ENCODE results near the gene TTLL11. TPM values are rescaled to one million over a fixed set of nuclear protein-coding genes. Genes with fewer than 3 reads are reported as not detected.

The TTLL11 gene
- polyA plus RNA-seq, 10 donors = 13.3 to 32.0 (median 23.8) TPM

- peak in 1 of 3 donors; percentile 58 for DNase-seq
Observed at GRCh38 chr9:121884057-121884541, 209.0 kb downstream of the TTLL11 start.

GRCh38 chr9:121883281-121884056 lies 209.6 kb downstream of the TTLL11 start:
- DNase-seq = no peak

- no peak for DNase-seq
Observed at GRCh38 chr9:121881920-121882500, 211.1 kb downstream of the TTLL11 start.

- DNase-seq = no peak
Observed at GRCh38 chr9:121880343-121880898, 212.7 kb downstream of the TTLL11 start.

- DNase-seq = no peak
Observed at GRCh38 chr9:121878271-121878822, 214.8 kb downstream of the TTLL11 start.

GRCh38 chr9:121876658-121877271 lies 216.3 kb downstream of the TTLL11 start:
- no peak for DNase-seq

- DNase-seq = no peak
Observed at GRCh38 chr9:121876255-121876654, 216.9 kb downstream of the TTLL11 start.

GRCh38 chr9:121874524-121874923 lies 218.6 kb downstream of the TTLL11 start:
- no peak for DNase-seq

GRCh38 chr9:121871431-121872025 lies 221.6 kb downstream of the TTLL11 start:
- no peak for DNase-seq

- DNase-seq = no peak
Observed at GRCh38 chr9:121870271-121870670, 222.8 kb downstream of the TTLL11 start.

GRCh38 chr9:121868626-121869025 lies 224.5 kb downstream of the TTLL11 start:
- no peak for DNase-seq

GRCh38 chr9:121866927-121867326 lies 226.2 kb downstream of the TTLL11 start:
- DNase-seq = no peak

- DNase-seq = no peak
Observed at GRCh38 chr9:121865884-121866283, 227.2 kb downstream of the TTLL11 start.

GRCh38 chr9:121865060-121865459 lies 228.0 kb downstream of the TTLL11 start:
- no peak for DNase-seq

GRCh38 chr9:121863955-121864354 lies 229.2 kb downstream of the TTLL11 start:
- no peak for DNase-seq

- DNase-seq = no peak
Observed at GRCh38 chr9:121862371-121863332, 230.5 kb downstream of the TTLL11 start.

- no peak for DNase-seq
Observed at GRCh38 chr9:121861501-121862180, 231.5 kb downstream of the TTLL11 start.

GRCh38 chr9:121860744-121861143 lies 232.4 kb downstream of the TTLL11 start:
- DNase-seq = peak in 1 of 3 donors; percentile 26

- DNase-seq = no peak
Observed at GRCh38 chr9:121860213-121860612, 232.9 kb downstream of the TTLL11 start.

- DNase-seq = no peak
Observed at GRCh38 chr9:121859646-121860045, 233.5 kb downstream of the TTLL11 start.

All from muscle of back (tissue), 11 donors.